Fibroblast of the conjunctiva (primary cell): ENCODE data around the gene FOCAD.

ENCODE experiments used
- DNase-seq: peaks from one replicate; pipeline ENCODE4 v3.0.0-alpha.2; 2010; ENCODE audit warnings: low read depth

FOCAD gene

DNA sequence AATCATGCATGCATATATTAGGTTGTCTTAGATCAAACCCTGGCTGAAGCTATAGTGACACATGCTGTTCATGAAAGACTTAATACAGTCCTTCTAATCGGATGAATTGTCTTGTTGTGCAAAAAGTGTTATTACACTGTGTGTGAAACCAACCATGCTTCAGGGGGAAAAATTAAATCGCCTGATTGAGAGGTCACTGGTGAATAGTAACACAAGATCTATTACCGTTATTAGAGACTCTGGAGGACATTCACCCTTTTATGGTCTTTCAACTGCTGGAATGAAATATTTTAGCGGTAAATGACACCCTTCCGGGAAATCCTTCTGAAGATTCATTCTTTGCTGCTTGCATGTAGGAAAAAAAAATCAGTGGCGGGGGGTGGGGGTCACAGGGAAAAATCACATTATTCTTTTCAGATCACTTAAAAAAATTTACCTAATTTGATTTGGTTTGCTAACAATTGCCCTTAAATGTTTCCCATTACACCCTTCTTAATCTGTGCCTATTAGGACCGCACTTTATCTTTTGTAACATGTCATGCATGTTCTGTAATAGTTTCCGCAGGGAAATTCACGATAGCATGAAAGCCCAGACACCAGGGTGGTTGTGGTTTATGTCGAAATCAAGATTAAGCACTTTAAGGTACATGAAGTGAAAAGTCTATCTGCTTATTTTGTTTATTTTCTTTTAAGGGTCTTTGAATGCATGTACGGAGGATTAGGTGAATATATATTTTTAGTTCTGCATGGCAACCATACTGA is 120.6 kb downstream of the FOCAD start:
- DNase-seq = no peak

GRCh38 chr9:20805766-20806165 is 121.7 kb downstream of the FOCAD start:
- DNase-seq = no peak

DNA sequence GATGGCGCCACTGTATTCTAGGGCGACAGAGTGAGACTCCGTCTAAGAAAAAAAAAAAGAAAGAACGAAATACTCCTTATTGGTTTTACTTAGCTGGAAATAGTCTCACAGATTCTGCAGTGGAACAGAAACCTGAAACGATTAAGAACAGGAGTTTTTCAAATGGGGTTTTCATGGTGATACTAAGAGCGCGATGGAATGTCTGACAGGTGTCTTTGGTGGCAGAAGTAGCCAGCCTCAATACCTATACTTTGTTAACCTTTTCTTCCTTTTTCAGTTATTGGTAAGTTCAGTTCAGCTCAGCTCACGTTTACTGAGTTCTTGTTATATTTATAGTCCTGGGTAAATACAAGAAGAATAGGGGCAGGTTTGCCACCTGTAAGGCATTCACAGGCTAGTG is 123.9 kb downstream of the FOCAD start:
- DNase-seq = no peak

- peak; percentile 8 for DNase-seq
Measured at GRCh38 chr9:20811872-20812271, 127.8 kb downstream of the FOCAD start.

DNA sequence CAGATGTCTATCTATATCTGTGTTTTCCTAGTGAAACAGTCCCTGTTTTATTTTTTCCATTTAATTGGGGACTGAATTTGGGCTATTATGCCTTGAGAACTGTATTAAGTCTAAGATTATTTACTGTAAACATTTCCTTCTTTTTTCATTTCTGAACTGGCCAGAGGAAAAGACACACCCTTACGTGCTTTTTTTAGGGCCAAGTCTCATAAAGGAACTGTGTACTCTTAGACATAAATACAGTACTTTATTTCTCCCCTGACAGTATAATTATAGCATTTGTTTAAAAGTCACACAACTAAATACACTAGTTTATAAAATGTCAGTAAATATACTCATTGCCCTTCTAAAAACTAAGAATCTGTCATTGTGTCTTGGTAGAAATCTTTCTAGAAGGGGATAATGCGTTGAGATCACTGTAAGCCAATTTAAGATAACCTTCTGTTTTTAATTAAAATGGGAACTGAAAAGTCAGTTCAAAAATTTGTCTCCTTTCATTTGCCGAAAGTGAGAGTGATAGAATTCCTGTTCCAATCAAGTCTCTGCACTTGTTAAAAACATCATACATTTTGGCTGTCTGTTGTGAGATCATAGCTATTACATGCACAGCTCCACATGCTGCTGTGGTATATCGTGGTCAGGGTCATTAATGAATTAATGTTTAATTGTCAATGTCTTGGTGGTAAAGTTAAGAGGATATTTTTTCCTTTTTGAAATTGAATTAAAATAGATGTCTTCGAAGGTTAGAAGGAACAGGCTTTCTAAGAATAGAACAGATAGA is 132.1 kb downstream of the FOCAD start:
- DNase-seq = no peak

DNA sequence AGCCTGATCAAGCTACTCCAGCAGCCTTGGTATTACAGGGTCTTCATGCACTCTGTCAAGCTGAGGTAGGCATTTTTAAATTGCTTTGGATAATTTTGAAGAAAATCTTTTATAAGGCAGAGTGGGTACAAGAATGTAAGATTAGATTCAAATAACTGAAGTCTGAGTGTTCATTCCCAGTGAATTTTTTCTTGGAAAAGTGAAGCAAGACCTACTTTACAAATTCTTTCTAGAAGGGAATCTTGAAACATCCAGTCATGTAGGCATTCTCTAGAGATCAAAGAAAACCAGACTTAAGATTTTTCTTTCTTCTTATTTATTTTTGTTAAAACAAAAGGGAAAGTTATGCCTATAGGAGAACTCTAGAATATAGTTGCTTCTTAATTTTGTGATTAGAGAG is 139.0 kb downstream of the FOCAD start:
- DNase-seq = no peak

GRCh38 chr9:20831028-20831427 is 147.0 kb downstream of the FOCAD start:
- no peak for DNase-seq

GRCh38 chr9:20832775-20833174 is 148.7 kb downstream of the FOCAD start:
- no peak for DNase-seq

- DNase-seq = no peak
Measured at GRCh38 chr9:20835377-20836286, 151.6 kb downstream of the FOCAD start.

- DNase-seq = no peak
Measured at GRCh38 chr9:20837166-20837565, 153.1 kb downstream of the FOCAD start.

- DNase-seq = no peak
Measured at GRCh38 chr9:20838218-20838617, 154.2 kb downstream of the FOCAD start.

GRCh38 chr9:20844916-20845315 is 160.9 kb downstream of the FOCAD start:
- DNase-seq = no peak

- no peak for DNase-seq
Measured at GRCh38 chr9:20848490-20848889, 164.4 kb downstream of the FOCAD start.

- DNase-seq = no peak
Measured at GRCh38 chr9:20853866-20854265, 169.8 kb downstream of the FOCAD start.

- DNase-seq = no peak
Measured at GRCh38 chr9:20854444-20854843, 170.4 kb downstream of the FOCAD start.

- DNase-seq = no peak
Measured at GRCh38 chr9:20863945-20864344, 179.9 kb downstream of the FOCAD start.

- no peak for DNase-seq
Measured at GRCh38 chr9:20865347-20865746, 181.3 kb downstream of the FOCAD start.

- DNase-seq = no peak
Measured at GRCh38 chr9:20870115-20870514, 186.1 kb downstream of the FOCAD start.

- peak; percentile 32 for DNase-seq
Measured at GRCh38 chr9:20872340-20872977, 188.4 kb downstream of the FOCAD start.

DNA sequence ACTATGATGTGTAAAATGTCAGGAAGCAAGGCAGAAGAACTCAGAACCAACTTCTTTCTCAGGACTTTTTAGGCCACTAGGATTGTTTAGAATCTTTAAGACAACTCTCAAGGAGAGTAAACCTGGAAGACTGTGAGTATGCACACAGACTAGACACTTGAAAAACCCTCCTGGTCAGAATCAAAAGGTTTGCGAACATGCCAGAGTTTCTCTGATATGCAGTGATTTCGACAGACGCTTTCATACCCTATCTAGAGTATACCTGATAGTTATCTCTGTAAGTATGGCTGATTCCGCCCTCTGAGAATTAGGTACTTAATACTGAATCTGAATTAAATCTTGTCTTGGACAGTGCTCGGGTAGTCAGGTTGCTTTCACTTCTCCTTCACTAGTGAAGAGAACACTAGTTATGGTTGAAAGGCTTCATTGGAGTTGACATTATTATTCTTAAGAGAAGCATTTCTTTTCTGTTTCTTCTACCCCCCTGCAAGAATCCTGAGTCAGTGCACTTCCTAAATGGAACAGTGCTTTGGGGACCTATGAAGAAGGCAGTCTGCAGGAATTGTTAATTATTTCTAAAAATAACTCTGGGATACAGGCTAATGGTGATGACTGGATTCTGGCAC is 189.3 kb downstream of the FOCAD start:
- no peak for DNase-seq

- DNase-seq = no peak
Measured at GRCh38 chr9:20880271-20880670, 196.2 kb downstream of the FOCAD start.

- DNase-seq = no peak
Measured at GRCh38 chr9:20880675-20881074, 196.6 kb downstream of the FOCAD start.
